Mesendoderm (in vitro differentiated cells): ENCODE results near the gene NT5C3B.
"Not testable (repeated sequence)": the region's sequence is repeated elsewhere in the genome, so short reads cannot be mapped to it uniquely, and the experiment has no call there.

Experiments used
- DNase-seq: peaks from one replicate; pipeline ENCODE4 v3.0.0; 2013
- H2AK5ac ChIP-seq: 2 replicates; pipeline ENCODE4 v1.6.1; 2013; ENCODE audit warnings: low read length, inconsistent platforms
- H2BK120ac ChIP-seq: 2 replicates; pipeline ENCODE4 v1.6.1; 2013; ENCODE audit warnings: low read depth, mild to moderate bottlenecking, low read length, moderate library complexity, mixed read lengths
- H2BK15ac ChIP-seq: replicated peaks from 2 replicates; pipeline ENCODE4 v1.6.1; 2013; ENCODE audit warnings: low read depth, mild to moderate bottlenecking, moderate library complexity
- H2BK5ac ChIP-seq: 2 replicates; pipeline ENCODE4 v1.6.1; 2013; ENCODE audit warnings: low read length, inconsistent platforms
- H3K18ac ChIP-seq: 2 replicates; pipeline ENCODE4 v1.6.1; 2013; ENCODE audit warnings: mild to moderate bottlenecking, low read length, mixed read lengths
- H3K23ac ChIP-seq: one replicate; pipeline ENCODE4 v1.6.1; 2013; ENCODE audit warnings: low read length
- H3K27ac ChIP-seq: 2 replicates; pipeline ENCODE4 v1.5.1; 2013; ENCODE audit warnings: low read depth, mild to moderate bottlenecking, inconsistent platforms, low read length, moderate library complexity
- H3K27me3 ChIP-seq: 2 replicates; pipeline ENCODE4 v1.6.1; 2013; ENCODE audit warnings: low read length, control low read depth, mild to moderate bottlenecking, inconsistent platforms; ENCODE audit not compliant: insufficient read depth, poor library complexity
- H3K36me3 ChIP-seq: 2 replicates; pipeline ENCODE4 v1.6.1; 2013; ENCODE audit warnings: low read length, inconsistent platforms; ENCODE audit not compliant: control insufficient read depth, insufficient read depth
- H3K4ac ChIP-seq: one replicate; pipeline ENCODE4 v1.6.1; 2013; ENCODE audit warnings: low read depth, mild to moderate bottlenecking, low read length, moderate library complexity
- H3K4me1 ChIP-seq: 2 replicates; pipeline ENCODE4 v1.6.1; 2013; ENCODE audit warnings: low read depth, low read length, inconsistent platforms; ENCODE audit not compliant: control insufficient read depth
- H3K4me2 ChIP-seq: 2 replicates; pipeline ENCODE4 v1.6.1; 2013; ENCODE audit warnings: low read length
- H3K4me3 ChIP-seq: 2 replicates; pipeline ENCODE4 v1.5.1; 2013; ENCODE audit warnings: mild to moderate bottlenecking, low read length
- H3K56ac ChIP-seq: one replicate; pipeline ENCODE4 v1.6.1; 2013; ENCODE audit warnings: low read length
- H3K79me1 ChIP-seq: 2 replicates; pipeline ENCODE4 v1.6.1; 2013; ENCODE audit warnings: low read length, inconsistent platforms
- H3K79me2 ChIP-seq: 2 replicates; pipeline ENCODE4 v1.6.1; 2013; ENCODE audit warnings: mild to moderate bottlenecking, low read length; ENCODE audit not compliant: control insufficient read depth, insufficient read depth
- H3K9ac ChIP-seq: 2 replicates; pipeline ENCODE4 v1.6.1; 2013; ENCODE audit warnings: low read length, inconsistent platforms
- H4K5ac ChIP-seq: one replicate; pipeline ENCODE4 v1.6.1; 2013; ENCODE audit warnings: low read length
- H4K8ac ChIP-seq: one replicate; pipeline ENCODE4 v1.6.1; 2013; ENCODE audit warnings: low read depth, mild to moderate bottlenecking, control low read depth, low read length, moderate library complexity
- WGBS: extraction: QIAGEN DNeasy Blood & Tissue Kit; methylation state at CpG from one replicate; pipeline ENCODE4 v1.1.7; 2013; ENCODE audit warnings: low lambda C conversion rate, missing lambda C conversion rate; ENCODE audit not compliant: insufficient coverage; ENCODE audit errors: extremely low coverage; 5-methylcytosine and 5-hydroxymethylcytosine counted together

The NT5C3B gene

DNA sequence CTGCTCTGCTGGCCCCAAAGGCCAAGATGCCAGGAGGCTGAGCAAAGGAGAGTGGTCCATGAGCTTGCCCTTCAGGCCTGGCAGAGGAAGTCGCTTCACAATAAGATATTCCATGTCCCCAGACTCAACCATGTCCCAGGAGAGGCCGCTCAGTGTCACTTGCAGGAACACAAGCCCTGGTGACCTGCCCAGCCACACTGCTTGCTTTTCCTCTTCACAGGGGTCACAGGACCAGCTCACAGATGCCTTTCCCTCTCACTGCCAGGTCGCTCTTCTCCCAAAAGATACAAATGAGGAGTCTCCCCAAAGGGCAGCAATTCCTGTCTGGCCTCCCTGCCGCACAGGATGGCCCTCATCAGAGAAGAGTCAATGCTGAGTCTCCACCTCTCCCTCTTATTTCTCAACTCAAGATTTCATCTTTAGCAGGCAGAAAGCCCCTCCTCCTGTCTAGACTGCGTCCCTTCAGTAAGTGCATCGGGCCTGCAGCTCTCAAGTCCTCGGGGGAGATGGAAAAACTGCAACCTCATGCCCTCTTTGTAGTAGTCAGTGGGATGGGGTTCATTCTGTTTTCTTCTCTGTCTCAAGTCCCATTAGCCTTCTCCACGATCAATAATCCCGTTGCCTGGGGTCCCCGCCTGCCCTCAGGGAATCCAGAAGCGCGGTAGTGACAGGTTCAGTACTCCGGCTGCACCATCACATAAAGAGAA, 54.5 kb downstream of the NT5C3B start:
- peaks cover 49% of the 10 kb centered on the region for H3K79me2 ChIP-seq
- H3K23ac ChIP-seq: no peak overlapping the region
- H3K4me2 ChIP-seq: no peak overlapping the region
- H3K79me1 ChIP-seq: peaks cover 9% of the 10 kb centered on the region
- H4K5ac ChIP-seq: no peak overlapping the region
- H3K4me3 ChIP-seq: no peak overlapping the region
- no peak overlapping the region for H3K18ac ChIP-seq
- no peak overlapping the region for H2BK5ac ChIP-seq
- no peak overlapping the region for H2AK5ac ChIP-seq
- H3K9ac ChIP-seq: no peak overlapping the region
- H3K36me3 ChIP-seq: no peaks in the 10 kb centered on the region
- DNase-seq: no peak
- peak overlapping the region; percentile 6 for H3K56ac ChIP-seq
- no peak overlapping the region for H2BK120ac ChIP-seq
- no peak overlapping the region for H4K8ac ChIP-seq
- H3K27me3 ChIP-seq: no peaks in the 10 kb centered on the region
- H3K4ac ChIP-seq: no peak overlapping the region
- no peak overlapping the region for H3K27ac ChIP-seq
- H3K4me1 ChIP-seq: peaks cover 7% of the 10 kb centered on the region
- no peak overlapping the region for H2BK15ac ChIP-seq
- no CpG with 5 or more reads among the region's 13 CpGs for WGBS

DNA sequence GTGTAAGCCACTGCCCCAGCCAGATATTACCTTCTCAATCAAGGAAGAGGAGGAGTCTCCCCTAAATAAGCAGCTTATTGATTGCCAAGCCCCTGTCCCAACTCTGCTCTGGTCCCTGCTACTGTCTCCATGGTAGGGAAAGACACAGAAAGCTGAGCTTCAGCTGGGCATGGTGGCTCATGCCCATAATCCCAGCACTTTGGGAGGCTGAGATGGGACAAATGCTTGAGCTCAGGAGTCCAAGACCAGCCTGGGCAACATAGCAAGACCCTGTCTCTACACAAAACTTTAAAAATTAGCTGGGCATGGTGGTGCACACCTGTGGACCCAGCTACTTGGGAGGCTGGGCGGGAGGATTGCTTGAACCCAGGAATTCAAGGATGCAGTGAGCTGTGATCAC, 56.1 kb downstream of the NT5C3B start:
- no peak overlapping the region for H3K23ac ChIP-seq
- no peak overlapping the region for H3K4me3 ChIP-seq
- H2BK15ac ChIP-seq: no peak overlapping the region
- H3K18ac ChIP-seq: no peak overlapping the region
- peaks cover 55% of the 10 kb centered on the region for H3K79me2 ChIP-seq
- H3K27ac ChIP-seq: no peak overlapping the region
- H3K9ac ChIP-seq: no peak overlapping the region
- no peak overlapping the region for H4K8ac ChIP-seq
- no peak overlapping the region for H2BK5ac ChIP-seq
- no peak for DNase-seq
- H2AK5ac ChIP-seq: no peak overlapping the region
- H3K4me1 ChIP-seq: peaks cover 10% of the 10 kb centered on the region
- H4K5ac ChIP-seq: no peak overlapping the region
- H2BK120ac ChIP-seq: no peak overlapping the region
- H3K56ac ChIP-seq: no peak overlapping the region
- H3K27me3 ChIP-seq: no peaks in the 10 kb centered on the region
- H3K79me1 ChIP-seq: peaks cover 10% of the 10 kb centered on the region
- H3K4me2 ChIP-seq: no peak overlapping the region
- no peak overlapping the region for H3K4ac ChIP-seq
- no CpG with 5 or more reads among the region's 1 CpG for WGBS
- no peaks in the 10 kb centered on the region for H3K36me3 ChIP-seq

DNA sequence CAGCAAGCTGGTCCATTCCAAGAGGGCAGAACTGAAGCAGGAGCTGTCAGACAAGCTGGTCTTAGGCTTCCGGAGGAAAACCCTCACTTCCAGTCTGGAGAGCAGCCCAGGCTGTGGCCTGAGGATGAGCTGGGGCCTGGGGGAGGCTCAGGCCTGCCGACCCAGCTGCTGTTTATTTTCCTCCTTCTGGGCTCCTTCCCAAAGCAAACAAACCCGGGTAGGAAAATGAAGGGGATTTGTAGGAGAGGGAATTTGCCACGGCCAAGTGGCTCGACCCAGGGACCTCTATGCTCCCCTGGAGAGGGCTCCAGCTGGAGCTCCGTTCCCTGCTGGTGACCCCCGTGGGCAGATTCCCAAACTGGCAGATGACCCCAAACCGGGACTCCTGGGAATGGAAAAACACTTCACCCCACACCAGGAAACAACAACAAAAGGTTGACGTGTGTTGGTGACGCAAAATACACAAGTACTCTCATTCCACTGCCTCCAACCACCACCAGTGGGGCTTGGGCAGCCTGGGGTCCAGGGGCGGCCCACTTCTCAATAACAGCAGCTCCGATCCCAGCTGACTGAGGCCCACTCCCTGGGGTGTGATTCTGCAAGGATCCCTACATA, 58.4 kb downstream of the NT5C3B start:
- DNase-seq: peak; percentile 40

DNA sequence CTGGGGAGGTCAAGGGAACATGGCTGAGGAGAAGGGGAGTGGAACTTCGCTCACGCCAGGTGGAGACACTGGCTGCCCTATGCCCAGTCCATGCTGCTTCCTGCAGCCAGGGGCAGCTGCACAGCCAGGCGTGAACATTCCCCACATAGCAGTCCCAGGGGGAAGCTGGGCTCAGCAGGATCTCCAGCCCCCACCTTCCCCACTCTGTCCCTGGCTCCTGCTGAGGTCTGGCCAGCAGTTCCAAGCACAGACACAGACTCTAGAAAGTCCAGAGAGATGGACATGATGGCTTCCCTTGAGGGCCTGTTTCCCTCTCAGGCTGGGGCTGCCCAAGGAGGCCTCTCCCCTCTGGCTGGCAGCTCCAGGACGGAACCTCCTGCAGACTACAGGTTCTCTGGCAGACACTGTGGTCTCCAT, 58.9 kb downstream of the NT5C3B start:
- H3K79me2 ChIP-seq: peaks cover 41% of the 10 kb centered on the region
- H3K27ac ChIP-seq: peak overlapping the region; percentile 64
- peak overlapping the region; percentile 11 for H3K18ac ChIP-seq
- H3K4me1 ChIP-seq: peaks cover 15% of the 10 kb centered on the region
- peak; percentile 79 for DNase-seq
- H2BK15ac ChIP-seq: no peak overlapping the region
- no peak overlapping the region for H2AK5ac ChIP-seq
- no peak overlapping the region for H4K8ac ChIP-seq
- H3K9ac ChIP-seq: peak overlapping the region; percentile 3
- no peak overlapping the region for H3K4me3 ChIP-seq
- H2BK5ac ChIP-seq: peak overlapping the region; percentile 3
- H3K56ac ChIP-seq: peak overlapping the region; percentile 70
- H3K23ac ChIP-seq: peak overlapping the region; percentile 24
- H3K79me1 ChIP-seq: peaks cover 17% of the 10 kb centered on the region
- no CpG with 5 or more reads among the region's 4 CpGs for WGBS
- H3K36me3 ChIP-seq: no peaks in the 10 kb centered on the region
- no peak overlapping the region for H2BK120ac ChIP-seq
- no peaks in the 10 kb centered on the region for H3K27me3 ChIP-seq
- no peak overlapping the region for H3K4me2 ChIP-seq
- H4K5ac ChIP-seq: no peak overlapping the region
- no peak overlapping the region for H3K4ac ChIP-seq

More for the DNA sequence above, 58.4 kb downstream of the NT5C3B start:
- no peak overlapping the region for H2AK5ac ChIP-seq
- H2BK5ac ChIP-seq: peak overlapping the region; percentile 3
- no peak overlapping the region for H3K23ac ChIP-seq
- peaks cover 46% of the 10 kb centered on the region for H3K79me2 ChIP-seq
- no peak overlapping the region for H3K4ac ChIP-seq
- no peak overlapping the region for H4K8ac ChIP-seq
- H3K9ac ChIP-seq: peak overlapping the region; percentile 3
- no peaks in the 10 kb centered on the region for H3K36me3 ChIP-seq
- H2BK15ac ChIP-seq: no peak overlapping the region
- H4K5ac ChIP-seq: no peak overlapping the region
- no peak overlapping the region for H3K4me2 ChIP-seq
- H3K18ac ChIP-seq: peak overlapping the region; percentile 11
- H2BK120ac ChIP-seq: no peak overlapping the region
- H3K56ac ChIP-seq: peak overlapping the region; percentile 70
- H3K4me1 ChIP-seq: peaks cover 15% of the 10 kb centered on the region
- H3K4me3 ChIP-seq: no peak overlapping the region
- H3K27me3 ChIP-seq: no peaks in the 10 kb centered on the region
- H3K79me1 ChIP-seq: peaks cover 17% of the 10 kb centered on the region
- no CpG with 5 or more reads among the region's 12 CpGs for WGBS
- H3K27ac ChIP-seq: peak overlapping the region; percentile 64

DNA sequence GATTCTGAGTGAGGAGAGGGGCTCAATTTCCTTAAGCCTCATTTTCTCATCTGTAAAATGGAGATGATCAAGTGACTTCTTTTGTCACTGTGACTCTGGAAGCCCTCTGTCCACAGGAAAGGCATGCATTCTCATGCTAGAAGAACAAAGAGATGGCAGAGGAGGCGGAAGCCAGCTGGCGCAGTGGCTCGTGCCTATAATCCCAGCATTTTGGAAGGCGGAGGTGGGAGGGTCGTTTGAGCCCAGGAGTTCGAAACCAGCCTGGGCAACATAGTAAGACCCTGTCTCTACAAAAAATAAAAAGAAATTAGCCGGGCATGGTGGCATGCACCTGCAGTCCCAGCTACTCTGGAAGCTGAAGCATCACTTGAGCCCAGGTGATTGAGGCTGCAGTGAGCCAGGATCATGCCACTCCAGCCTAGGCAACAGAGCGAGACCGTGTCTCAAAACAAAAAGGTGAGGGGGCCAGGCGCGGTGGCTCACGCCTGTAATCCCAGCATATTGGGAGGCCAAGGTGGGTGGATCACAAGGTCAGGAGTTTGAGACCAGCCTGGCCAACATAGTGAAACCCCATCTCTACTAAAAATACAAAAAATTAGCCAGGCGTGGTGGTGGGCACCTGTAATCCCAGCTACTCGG, 59.7 kb downstream of the NT5C3B start:
- Histone ChIP-seq H3K79me2 (peaks cover 33% of the 10 kb centered on the region), H3K9ac (peak overlapping the region; percentile 7), H3K4me1 (peaks cover 17% of the 10 kb centered on the region), H3K79me1 (peaks cover 19% of the 10 kb centered on the region)
- H3K4me3 ChIP-seq, H4K5ac ChIP-seq, DNase-seq, H2BK120ac ChIP-seq, H3K36me3 ChIP-seq, H3K27me3 ChIP-seq, H3K23ac ChIP-seq, H2BK5ac ChIP-seq, H3K4me2 ChIP-seq, H3K27ac ChIP-seq, H2BK15ac ChIP-seq, H3K4ac ChIP-seq, H3K56ac ChIP-seq, H2AK5ac ChIP-seq, H3K18ac ChIP-seq, H4K8ac ChIP-seq: not testable (repeated sequence)
- WGBS: no CpG with 5 or more reads among the region's 14 CpGs
